ENCODE results near the gene DUS1L. TPM values are rescaled to one million over a fixed set of nuclear protein-coding genes. Genes with fewer than 3 reads are reported as not detected.

The DUS1L gene
- polyA plus RNA-seq, 1 of the 3 experiments (the other 2 are of a cell fraction), result 163 TPM

- no peak for DNase-seq
- POLR2A ChIA-PET, result interaction anchor here (1.3 kb wide), 1 partner anchor 9 kb away, joined by 4 read pairs; no protein-coding TSS in a partner anchor
- Histone ChIP-seq H4K20me1 (ENCODE audit: insufficient read depth) (no peaks in the 10 kb centered on the region), H3K9ac (peak overlapping the region; percentile 89; the same call in 1 of the 2 replicates), H3K4me3 (ENCODE audit: low read depth in 2 of 2, low read length in 1 of 2) (peak overlapping the region in 1 of 2 experiments; percentile 81; a peak in 1 of 4 replicates), H3K4me2 (peak overlapping the region; percentile 100; the same call in 1 of the 2 replicates), H3K36me3 (replicated peaks in 1 of 2; ENCODE audit: control insufficient read depth in 1 of 2, insufficient read depth in 2 of 2, low read length in 1 of 2) (peaks cover 17 to 54% of the 10 kb centered on the region in 2 experiments), H2AFZ (ENCODE audit: low read depth) (no peak overlapping the region), H3K9me3 (no peaks in the 10 kb centered on the region), H3K9me2 (no peaks in the 10 kb centered on the region), H3K4me1 (ENCODE audit: control insufficient read depth in 1 of 2, insufficient read depth in 2 of 2, low read depth in 1 of 2, low read length in 1 of 2) (peaks cover 12 to 26% of the 10 kb centered on the region in 2 experiments; a peak in 2 of 4 replicates), H3F3A (replicated peaks; ENCODE audit: insufficient read depth) (peaks cover 20% of the 10 kb centered on the region), H3K27ac (ENCODE audit: low read depth in 2 of 2, low read length in 1 of 2) (no peak overlapping the region), H3K79me2 (ENCODE audit: insufficient read depth) (peaks cover 26% of the 10 kb centered on the region), H3K27me3 (ENCODE audit: insufficient read depth) (no peaks in the 10 kb centered on the region)
- TF ChIP-seq SMC3 (IDR thresholded peaks at IDR 0.05; ENCODE audit: low read depth, low read length), result no peak
- TF ChIP-seq EZH2phosphoT487 (IDR thresholded peaks at IDR 0.05; ENCODE audit: borderline replicate concordance, low read depth), result no peak
- TF ChIP-seq IRF3 (IDR thresholded peaks at IDR 0.05; ENCODE audit: low read depth, low read length), result no peak
- TF ChIP-seq GABPA (IDR thresholded peaks at IDR 0.05; ENCODE audit: low read depth), result no peak
- no peak for TF ChIP-seq FOSL2 (IDR thresholded peaks at IDR 0.05; ENCODE audit: borderline replicate concordance, low read depth)
- no peak for TF ChIP-seq ZBTB33 (IDR thresholded peaks at IDR 0.05; ENCODE audit: borderline replicate concordance, low read depth)
- no peak for TF ChIP-seq GATA2 (CRISPR knock-in tag; IDR thresholded peaks at IDR 0.05)
- TF ChIP-seq MXI1 (IDR thresholded peaks at IDR 0.05; ENCODE audit: low read depth, low read length), result no peak
- no peak for TF ChIP-seq RCOR1 (IDR thresholded peaks at IDR 0.05; ENCODE audit: low read length)
- no peak for TF ChIP-seq JUND (IDR thresholded peaks at IDR 0.05)
- no peak for TF ChIP-seq CHD2 (IDR thresholded peaks at IDR 0.05; ENCODE audit: low read length, partially characterized antibody)
- no peak for TF ChIP-seq USF1 (IDR thresholded peaks at IDR 0.05; ENCODE audit: borderline replicate concordance, low read depth)
- TF ChIP-seq PBX3 (IDR thresholded peaks at IDR 0.05), result no peak
- WGBS (ENCODE audit: low lambda C conversion rate), result 85% methylated on average over 17 of the region's 20 CpGs
- CTCF ChIA-PET, result interaction anchor here (0.8 to 8.0 kb wide), 6 partner anchors 10 to 42 kb away, joined by 3 to 47 read pairs (median 4); partner anchors contain the start of genes DCXR and RAC3
Observed at GRCh38 chr17:82063424-82064415, 1.9 kb downstream of the DUS1L start.
